ENCODE measurements around the gene PLET1. TPM values are rescaled to one million over a fixed set of nuclear protein-coding genes. Genes with fewer than 3 reads are reported as not detected.

The PLET1 gene
- total and polyA plus RNA-seq, 2 of the 8 experiments (the other 6 are each of a cell fraction or from before 2014, with no cell fraction given), result not detected

DNA sequence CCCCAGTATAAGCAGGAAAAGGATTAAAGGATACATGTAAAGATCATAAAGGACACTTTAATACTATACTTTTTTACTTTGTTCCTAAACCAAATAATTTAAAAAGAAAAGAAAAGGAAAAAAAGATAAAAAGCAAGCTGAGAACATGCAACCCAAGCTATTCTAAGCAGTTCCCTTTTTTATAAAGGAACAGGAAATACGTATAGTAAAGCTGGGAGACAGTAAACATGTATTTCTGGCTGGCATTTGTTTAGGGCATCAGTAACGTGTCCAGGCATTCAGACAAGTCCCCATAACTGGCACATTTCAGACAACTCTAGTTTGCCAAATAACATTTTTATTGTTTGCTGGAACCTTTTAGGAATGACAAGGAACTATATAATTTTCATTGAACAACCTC, 60.4 kb downstream of the PLET1 start:
- no peak overlapping the region for H3K4me3 ChIP-seq (ENCODE audit: extremely low read depth in 1 of 4, insufficient read depth in 2 of 4, low read depth in 3 of 4, low read length in 4 of 4)
- no peak overlapping the region for H2BK20ac ChIP-seq (ENCODE audit: low read length)
- no peak overlapping the region for H3K18ac ChIP-seq (ENCODE audit: extremely low read depth, low read length)
- CTCF ChIA-PET (ENCODE audit: partially characterized antibody), result interaction anchor here (0.7 to 0.8 kb wide), 2 partner anchors 25 to 88 kb away, joined by 3 read pairs; partner anchors contain the start of gene BCO2
- H2AFZ ChIP-seq (ENCODE audit: low read length), result no peak overlapping the region
- DNase-seq (ENCODE audit: low read depth in 1 of 2, low spot score in 2 of 2) (no peak), FAIRE-seq (no peak)
- no peak overlapping the region for H4K8ac ChIP-seq (ENCODE audit: extremely low read depth, insufficient read depth, low read length)
- POLR2A ChIA-PET (ENCODE audit: partially characterized antibody), result interaction anchor here (0.7 kb wide), 1 partner anchor 288 kb away, joined by 3 read pairs; no protein-coding TSS in a partner anchor
- H4K5ac ChIP-seq (ENCODE audit: insufficient read length, low read depth, low read length), result no peak overlapping the region
- H3K4me2 ChIP-seq (ENCODE audit: insufficient read depth in 1 of 2, low read depth in 2 of 2, low read length in 2 of 2), result no peak overlapping the region
- H4K20me1 ChIP-seq (replicated peaks in 1 of 2; ENCODE audit: control insufficient read depth in 1 of 2, insufficient read depth in 2 of 2, low read length in 2 of 2), result no peaks in the 10 kb centered on the region
- no peak overlapping the region for H2BK12ac ChIP-seq (ENCODE audit: low read depth, low read length)
- H3K27me3 ChIP-seq (replicated peaks in 1 of 4; ENCODE audit: control insufficient read depth in 3 of 4, extremely low read depth in 1 of 4, insufficient read depth in 3 of 4, low read length in 3 of 4), result no peaks in the 10 kb centered on the region; a peak in 1 of 7 replicates
- H3K79me2 ChIP-seq (ENCODE audit: control insufficient read depth in 1 of 2, insufficient read depth in 2 of 2, low read length in 2 of 2), result no peaks in the 10 kb centered on the region
- no peak overlapping the region for H4K91ac ChIP-seq (replicated peaks; ENCODE audit: insufficient read length, low read length)
- no peak overlapping the region for H3K56ac ChIP-seq (replicated peaks; ENCODE audit: insufficient read length, low read depth, low read length)
- no peak overlapping the region for H3K14ac ChIP-seq (ENCODE audit: insufficient read length)
- no peak overlapping the region for H2BK5ac ChIP-seq (ENCODE audit: low read depth, low read length)
- no peak overlapping the region for H2BK120ac ChIP-seq (replicated peaks; ENCODE audit: low read depth, low read length)
- no peak overlapping the region for H3K9ac ChIP-seq (replicated peaks in 1 of 4; ENCODE audit: extremely low read depth in 1 of 4, low read depth in 3 of 4, low read length in 3 of 4)
- H3K79me1 ChIP-seq (ENCODE audit: low read depth, low read length), result no peaks in the 10 kb centered on the region
- H3K9me3 ChIP-seq (ENCODE audit: insufficient read depth in 2 of 2, low read depth in 1 of 2, low read length in 1 of 2), result no peaks in the 10 kb centered on the region
- no peaks in the 10 kb centered on the region for H3K4me1 ChIP-seq (replicated peaks in 1 of 4; ENCODE audit: control insufficient read depth in 3 of 4, insufficient read depth in 4 of 4, low read length in 3 of 4)
- no peak overlapping the region for H2AK5ac ChIP-seq (ENCODE audit: low read depth, low read length)
- no peak overlapping the region for H3K23ac ChIP-seq (ENCODE audit: insufficient read length)
- H3K4ac ChIP-seq (replicated peaks; ENCODE audit: insufficient read length, low read depth, low read length), result no peak overlapping the region
- H3K27ac ChIP-seq (ENCODE audit: low read depth, low read length), result no peak overlapping the region
- H3K23me2 ChIP-seq (ENCODE audit: low read depth, low read length), result no peaks in the 10 kb centered on the region
- H3K36me3 ChIP-seq (ENCODE audit: control insufficient read depth in 2 of 4, insufficient read depth in 4 of 4, low read length in 3 of 4), result no peaks in the 10 kb centered on the region
- 36% methylated on average over 2 of the region's 2 CpGs; no CpG with 5 or more reads in 1 of the 2 experiments for WGBS, 2 experiments (ENCODE audit: extremely low coverage in 1 of 2, insufficient coverage in 1 of 2, insufficient read length in 1 of 2, insufficient replicate concordance in 2 of 2, low coverage in 1 of 2, low lambda C conversion rate in 2 of 2, missing lambda C conversion rate in 1 of 2)
- H2BK15ac ChIP-seq (ENCODE audit: low read length), result no peak overlapping the region
- TF ChIP-seq NANOG (IDR thresholded peaks at IDR 0.05; ENCODE audit: insufficient read depth, low read depth, low read length, poor library complexity, severe bottlenecking), result no peak
- no peak for TF ChIP-seq RNF2 (IDR thresholded peaks at IDR 0.05; ENCODE audit: borderline replicate concordance, low read depth, low read length, missing control alignments, poor library complexity, severe bottlenecking)
- TF ChIP-seq CHD2 (IDR thresholded peaks at IDR 0.05; ENCODE audit: low read length), result no peak
- no peak for TF ChIP-seq CTBP2 (IDR thresholded peaks at IDR 0.05; ENCODE audit: borderline replicate concordance, insufficient read depth, insufficient read length, low read length)
- TF ChIP-seq EP300 (IDR thresholded peaks at IDR 0.05; ENCODE audit: borderline replicate concordance in 1 of 2, low read depth in 2 of 2, low read length in 2 of 2), result no peak
- no peak for TF ChIP-seq SRF (IDR thresholded peaks at IDR 0.05; ENCODE audit: low read depth, low read length)
- TF ChIP-seq CBX8 (IDR thresholded peaks at IDR 0.05; ENCODE audit: borderline replicate concordance, low read depth, low read length), result no peak
- no peak for TF ChIP-seq PHF8 (conservative IDR thresholded peaks at IDR 0.05; ENCODE audit: low read depth, low read length)
- no peak for TF ChIP-seq CBX5 (IDR thresholded peaks at IDR 0.05; ENCODE audit: low read depth, low read length)
- no peak for TF ChIP-seq CEBPB (IDR thresholded peaks at IDR 0.05; ENCODE audit: low read depth, low read length)
- no peak for TF ChIP-seq GTF2F1 (IDR thresholded peaks at IDR 0.05; ENCODE audit: borderline replicate concordance, low read depth, low read length)
- TF ChIP-seq, protein P1, sequence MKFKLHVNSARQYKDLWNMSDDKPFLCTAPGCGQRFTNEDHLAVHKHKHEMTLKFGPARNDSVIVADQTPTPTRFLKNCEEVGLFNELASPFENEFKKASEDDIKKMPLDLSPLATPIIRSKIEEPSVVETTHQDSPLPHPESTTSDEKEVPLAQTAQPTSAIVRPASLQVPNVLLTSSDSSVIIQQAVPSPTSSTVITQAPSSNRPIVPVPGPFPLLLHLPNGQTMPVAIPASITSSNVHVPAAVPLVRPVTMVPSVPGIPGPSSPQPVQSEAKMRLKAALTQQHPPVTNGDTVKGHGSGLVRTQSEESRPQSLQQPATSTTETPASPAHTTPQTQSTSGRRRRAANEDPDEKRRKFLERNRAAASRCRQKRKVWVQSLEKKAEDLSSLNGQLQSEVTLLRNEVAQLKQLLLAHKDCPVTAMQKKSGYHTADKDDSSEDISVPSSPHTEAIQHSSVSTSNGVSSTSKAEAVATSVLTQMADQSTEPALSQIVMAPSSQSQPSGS (IDR thresholded peaks at IDR 0.05; ENCODE audit: low read length), result no peak
